Activated T-helper 1 cell treated with anti-CD3 and anti-CD28 coated beads, Interleukin-2, amount 50 U/mL, for 16 hours (primary cell): Measurements from ENCODE around the gene PPP1R3G.

Experiments used
- DNase-seq, 2 donors: peaks; one replicate each; pipeline ENCODE4 v3.0.0-alpha.2; 2020; ENCODE audit warnings: low read depth in 1 of 2, low spot score in 1 of 2

The PPP1R3G gene

GRCh38 chr6:5071216-5071615, 13.9 kb upstream of the PPP1R3G start:
- no peak for DNase-seq

GRCh38 chr6:5072440-5072839, 12.7 kb upstream of the PPP1R3G start:
- no peak for DNase-seq

DNA sequence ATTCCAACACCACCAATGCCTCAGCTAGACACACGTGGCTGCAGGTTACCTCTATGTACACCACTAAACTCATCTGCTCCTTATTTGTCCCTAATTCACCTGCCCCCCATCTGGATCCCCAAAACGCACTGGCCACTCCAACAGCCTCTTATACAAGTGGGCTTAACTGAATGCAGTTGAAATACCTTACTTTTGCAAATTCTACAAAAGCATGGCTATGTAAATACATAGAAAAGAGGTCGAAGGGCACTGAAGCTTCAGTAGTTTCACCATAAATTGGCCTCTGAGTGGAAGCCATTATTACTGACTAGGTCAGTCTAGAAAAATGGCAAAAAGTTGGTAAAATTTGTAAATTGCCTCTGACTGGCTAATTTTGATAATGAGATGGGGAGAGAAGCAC, 11.1 kb upstream of the PPP1R3G start:
- DNase-seq, result no peak

GRCh38 chr6:5076931-5077330, 8.2 kb upstream of the PPP1R3G start:
- no peak for DNase-seq

DNA sequence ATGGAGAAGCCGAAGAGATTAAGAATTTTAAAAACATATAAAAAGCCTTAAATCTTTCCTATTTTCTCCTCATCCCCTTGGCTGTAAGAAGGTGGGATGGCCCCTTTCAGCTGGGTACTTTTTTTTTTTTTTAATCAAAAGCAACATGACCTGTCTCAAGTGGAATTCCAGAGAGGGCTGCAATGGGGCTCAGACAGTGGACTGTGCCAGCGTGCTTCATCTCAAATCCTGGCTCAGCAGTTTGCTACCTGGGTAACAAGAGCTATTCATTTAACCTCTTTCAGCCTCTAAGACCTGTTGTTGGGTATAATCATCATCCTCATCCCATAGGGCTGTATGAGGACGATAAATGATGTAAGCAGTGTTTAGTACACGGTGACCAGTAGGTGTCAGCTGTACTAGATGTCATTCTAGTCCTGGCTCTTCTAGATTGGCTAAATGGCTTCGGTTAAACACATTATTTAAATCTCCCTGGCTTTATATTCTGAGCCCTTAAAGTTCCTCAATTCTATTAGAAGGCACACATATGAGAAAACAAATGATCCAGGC, 6.9 kb upstream of the PPP1R3G start:
- DNase-seq, result no peak

- no peak for DNase-seq
These were observed 5.4 kb upstream of the PPP1R3G start for GRCh38 chr6:5079692-5080091.

DNA sequence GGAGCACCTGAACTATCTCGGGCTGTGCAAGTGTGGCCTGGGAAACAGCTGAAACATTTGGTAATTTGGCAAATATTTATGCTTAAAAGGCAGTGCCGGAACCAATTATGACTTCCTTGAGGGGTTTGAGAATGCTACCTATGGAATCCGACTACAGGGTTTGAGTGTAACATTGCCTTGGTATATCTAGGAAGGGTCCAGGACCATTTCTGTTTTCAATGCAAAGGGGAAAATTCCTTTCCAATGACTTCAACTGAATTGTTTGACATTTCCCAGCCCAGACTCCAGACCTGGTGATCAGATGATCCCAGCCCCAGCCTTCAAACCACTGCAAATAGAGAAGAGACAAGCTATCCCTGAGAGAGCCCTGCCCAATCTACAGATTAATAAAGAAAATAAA, 4.6 kb upstream of the PPP1R3G start:
- no peak for DNase-seq

DNA sequence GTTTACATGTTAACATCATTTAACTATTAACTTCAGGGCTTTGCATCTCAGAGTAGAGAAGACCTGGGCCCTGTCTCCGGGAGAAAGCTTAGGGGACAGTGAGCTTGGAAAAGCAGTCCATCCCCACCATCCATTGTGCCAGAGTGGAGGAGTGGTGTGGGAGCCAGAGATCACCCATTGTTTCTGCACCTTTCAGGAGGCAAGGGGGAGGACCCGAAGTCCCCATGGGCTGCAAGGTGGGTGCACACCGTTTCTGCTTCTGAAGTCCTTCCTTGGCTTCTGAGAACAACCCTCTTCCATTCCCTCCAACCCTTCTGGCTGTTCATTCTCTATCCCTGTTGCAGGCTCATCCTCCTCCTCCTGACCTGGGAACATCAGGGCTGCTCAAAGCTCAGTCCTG, 4.0 kb upstream of the PPP1R3G start:
- no peak for DNase-seq

GRCh38 chr6:5081955-5082354, 3.2 kb upstream of the PPP1R3G start:
- DNase-seq, result no peak

GRCh38 chr6:5082487-5083306, 2.4 kb upstream of the PPP1R3G start:
- no peak for DNase-seq

- DNase-seq, result no peak
These were observed 1.9 kb upstream of the PPP1R3G start for GRCh38 chr6:5083307-5083583.

DNA sequence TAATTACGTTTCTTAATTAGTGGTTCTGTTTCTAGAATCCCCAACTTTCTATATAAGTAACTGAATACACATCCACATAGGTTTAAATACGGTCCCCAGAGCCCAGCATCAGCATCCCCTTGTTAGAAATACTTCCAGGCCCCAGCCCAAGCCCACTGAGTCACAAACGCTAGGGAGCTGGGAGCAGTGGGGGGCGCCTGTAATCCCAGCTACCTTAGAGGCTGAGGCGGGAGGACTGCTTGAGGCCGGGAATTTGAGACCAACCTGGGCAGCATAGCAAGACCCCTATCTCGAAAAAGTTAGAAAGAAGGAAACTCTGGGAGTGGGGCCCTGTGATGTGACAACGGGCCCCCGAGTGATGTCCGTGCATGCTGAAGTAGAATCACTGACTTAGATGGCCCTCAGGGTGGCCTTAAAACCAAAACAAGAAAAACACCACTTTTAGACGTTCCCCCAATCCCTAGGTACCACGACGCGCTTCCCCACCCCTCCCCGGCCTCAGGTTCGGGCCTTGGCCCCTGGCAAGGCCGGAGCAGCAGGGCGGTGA, 1.3 kb upstream of the PPP1R3G start:
- no peak for DNase-seq

GRCh38 chr6:5084360-5084780, 771 bp upstream of the PPP1R3G start:
- DNase-seq, result no peak

- DNase-seq, result no peak
These were observed 630 bp downstream of the PPP1R3G start for GRCh38 chr6:5085648-5086293.

DNA sequence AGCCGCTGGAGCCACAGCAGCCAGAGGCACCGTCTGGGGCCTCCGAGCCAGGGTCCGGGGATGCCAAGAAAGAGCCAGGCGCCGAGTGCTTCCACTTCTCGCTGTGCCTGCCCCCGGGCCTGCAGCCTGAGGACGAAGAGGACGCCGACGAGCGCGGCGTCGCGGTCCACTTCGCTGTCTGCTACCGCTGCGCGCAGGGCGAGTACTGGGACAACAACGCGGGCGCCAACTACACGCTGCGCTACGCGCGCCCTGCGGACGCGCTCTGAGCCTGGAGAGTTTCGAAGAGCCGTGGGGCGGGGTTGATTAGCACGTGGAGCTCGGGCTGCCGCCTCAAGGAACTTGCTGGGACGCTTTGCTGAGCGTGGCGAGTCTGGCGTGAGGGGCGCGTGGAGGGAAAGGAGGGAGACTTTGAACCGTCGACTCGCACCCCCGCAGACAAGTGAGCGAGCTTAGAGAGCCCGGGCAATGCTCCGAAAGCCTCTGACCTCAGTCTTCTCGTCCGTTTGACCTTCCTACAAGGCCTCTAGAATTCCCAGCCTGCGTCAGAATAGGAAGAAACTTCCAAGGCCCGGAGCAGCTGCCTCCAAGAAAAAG, 1.3 kb downstream of the PPP1R3G start:
- no peak for DNase-seq

DNA sequence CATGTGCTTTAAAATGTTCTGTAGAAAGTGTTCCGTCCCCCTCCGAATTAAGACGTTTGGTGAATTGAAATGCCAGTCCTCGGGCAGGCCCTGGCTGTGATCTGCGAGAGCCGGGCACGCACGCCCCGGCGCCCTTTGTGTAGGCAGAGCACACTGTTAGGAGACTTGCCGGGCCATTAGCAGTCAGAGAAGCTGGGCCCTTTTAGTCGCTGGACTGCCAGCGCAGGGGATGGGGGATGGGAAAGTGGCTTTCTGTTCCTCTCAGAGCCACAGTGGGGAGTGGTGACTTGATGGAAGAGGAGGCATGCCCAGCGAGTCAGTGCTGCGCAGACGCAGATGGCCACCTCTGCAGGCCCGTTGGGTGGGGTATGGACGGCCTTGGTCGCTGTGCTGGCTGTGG, 2.2 kb downstream of the PPP1R3G start:
- DNase-seq, result no peak

DNA sequence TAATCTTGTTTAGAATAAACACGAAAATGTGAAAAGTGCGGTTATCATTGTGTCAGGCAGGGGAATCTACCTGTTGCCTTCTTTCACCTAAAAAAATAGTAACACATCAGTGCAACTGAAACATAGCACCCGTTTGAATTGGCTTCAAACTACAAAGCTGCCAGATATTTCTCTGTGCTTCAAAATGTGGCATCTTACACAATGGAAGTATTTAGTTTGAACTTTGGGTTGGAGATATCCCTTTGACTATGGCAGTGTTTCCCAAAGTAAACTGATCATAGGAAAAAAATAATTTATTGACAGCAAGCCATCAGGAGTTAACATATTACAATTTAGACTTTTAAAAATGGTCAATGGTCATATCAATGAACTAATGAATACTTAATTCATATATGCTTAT, 3.6 kb downstream of the PPP1R3G start:
- no peak for DNase-seq

DNA sequence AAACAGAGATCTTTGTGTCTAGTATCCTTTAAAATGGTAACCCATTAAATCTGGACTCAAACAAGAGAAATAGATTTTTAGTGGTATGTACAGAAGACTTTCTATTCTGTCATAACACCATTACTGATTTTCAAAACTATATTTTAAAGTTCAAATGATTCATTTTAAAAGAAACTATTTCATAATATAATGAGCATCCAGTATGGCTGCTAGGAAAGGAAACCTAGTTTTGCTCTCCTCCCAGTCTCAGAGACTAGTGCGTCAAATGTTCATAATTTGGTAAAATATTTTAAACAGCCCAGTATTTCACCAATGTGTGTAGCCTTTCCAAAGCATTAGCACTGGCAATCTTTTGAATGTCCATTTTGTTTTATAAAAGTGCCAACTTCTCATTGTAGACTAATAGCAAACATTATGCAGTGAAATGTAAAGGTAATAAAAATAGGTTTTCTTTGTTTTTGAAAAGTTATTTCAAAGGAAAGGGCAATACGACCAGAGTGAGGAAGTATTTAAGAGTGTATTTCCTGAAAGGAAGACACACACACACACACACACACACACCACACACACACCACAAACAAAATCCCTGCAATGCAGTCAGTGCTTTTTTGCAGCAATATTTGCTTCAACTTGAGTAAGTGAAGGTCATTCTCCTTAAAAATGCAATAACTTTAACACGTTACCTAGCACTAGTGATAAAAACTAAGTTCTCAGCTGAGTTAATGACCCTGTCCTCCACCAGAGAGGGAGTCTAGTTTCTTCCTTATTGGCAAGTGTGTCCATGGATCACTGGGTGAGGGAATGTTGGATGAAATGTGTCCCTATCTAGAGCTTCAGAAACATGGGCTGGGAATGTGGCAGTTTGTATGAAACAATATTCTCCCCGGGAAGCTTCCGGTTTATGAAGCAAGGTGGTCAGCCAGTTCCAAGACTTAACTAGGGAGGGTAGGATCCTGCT, 4.6 kb downstream of the PPP1R3G start:
- no peak for DNase-seq

DNA sequence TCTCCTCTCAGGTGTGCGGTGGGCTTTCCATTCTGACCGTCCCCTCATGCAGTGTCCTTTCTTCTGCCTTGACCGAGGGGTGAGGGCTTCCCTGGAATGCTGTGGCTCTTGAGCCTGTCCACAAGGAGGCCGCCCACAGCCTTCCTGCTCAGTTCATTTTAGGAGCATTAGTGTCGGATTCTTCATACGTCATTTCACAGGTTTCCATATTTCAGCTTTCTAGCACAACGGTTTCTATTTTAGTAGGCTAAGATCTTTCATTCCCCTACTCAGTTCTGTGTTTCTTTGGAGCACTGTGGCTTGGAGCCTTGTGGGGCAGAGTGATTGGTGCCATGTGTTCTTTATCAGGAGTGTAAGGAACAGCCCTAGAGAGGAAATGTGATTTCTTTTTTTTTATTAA, 5.5 kb downstream of the PPP1R3G start:
- no peak for DNase-seq

DNA sequence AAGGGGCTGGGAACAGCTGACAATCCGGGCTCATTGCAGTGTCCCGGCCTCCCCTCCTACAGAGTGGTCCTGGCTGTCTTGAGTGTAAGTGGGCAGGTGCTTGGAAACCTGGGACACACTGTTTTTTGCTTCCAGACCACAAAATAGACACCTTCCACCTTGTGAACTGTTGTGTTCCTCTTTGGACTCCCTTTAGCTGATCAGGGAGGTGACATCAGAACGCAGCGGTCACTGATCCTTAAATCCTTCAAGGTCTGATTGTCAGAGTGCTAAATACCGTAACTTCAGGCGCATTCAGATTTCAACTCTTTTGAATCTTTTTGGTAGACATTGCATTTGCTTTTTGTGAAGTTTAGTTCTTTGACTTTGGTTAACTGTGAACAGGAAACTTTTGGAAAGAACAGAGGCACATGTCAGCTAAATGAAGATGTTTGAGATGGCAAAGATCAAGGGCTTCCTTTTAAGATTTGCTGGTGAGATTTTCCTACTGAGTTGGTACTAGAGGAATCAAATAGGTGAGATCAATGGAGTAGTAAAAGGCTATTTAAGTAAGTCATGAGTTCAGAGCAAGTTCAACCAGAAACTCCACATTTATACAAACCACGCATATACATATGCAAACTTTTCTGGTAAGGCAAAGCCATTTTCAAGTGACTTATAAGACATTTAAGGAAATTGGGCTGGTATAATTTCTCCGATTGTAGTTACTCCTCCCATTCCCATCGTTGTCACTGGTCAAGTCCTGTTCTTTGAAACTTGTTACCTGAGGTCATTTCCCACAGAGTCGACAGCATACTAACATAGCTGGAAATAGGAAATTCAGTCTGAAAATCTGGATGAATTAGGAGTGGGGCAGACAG, 6.3 kb downstream of the PPP1R3G start:
- no peak for DNase-seq
